Measurements from ENCODE around the gene B4GALNT3.

GRCh38 chr12:470133-470532, 10.4 kb downstream of the B4GALNT3 start:
- TF ChIP-seq CTCF (IDR thresholded peaks at IDR 0.05; ENCODE audit: low read length) (no peak), EZH2 (IDR thresholded peaks at IDR 0.05; ENCODE audit: borderline replicate concordance, low read length) (no peak)

Measured in OCI-LY1 (cell line).